Measurements from ENCODE around the gene CEL. TPM values are rescaled to one million over a fixed set of nuclear protein-coding genes. Genes with fewer than 3 reads are reported as not detected.
"Not testable (repeated sequence)": the region's sequence is repeated elsewhere in the genome, so short reads cannot be mapped to it uniquely, and the experiment has no call there.

Gene CEL
- total RNA-seq, 2 donors from 2014 or later: 1.7 to 3.3 TPM

- peaks cover 7% of the 10 kb centered on the region for H3K4me1 ChIP-seq (ENCODE audit: control insufficient read depth, insufficient read depth, low read length)
- H3K4me3 ChIP-seq (ENCODE audit: low read length): no peak overlapping the region
- Mint-ChIP-seq H3K4me1 (peaks cover 21% of the 10 kb centered on the region), H3K27ac (no peak overlapping the region), H3K9me3 (no peaks in the 10 kb centered on the region), H3K4me3 (peak overlapping the region; percentile 22), H3K36me3 (ENCODE audit: low read depth) (peaks cover 35% of the 10 kb centered on the region), H3K27me3 (ENCODE audit: insufficient read depth) (peaks cover 14% of the 10 kb centered on the region)
- no peak overlapping the region for H3K9ac ChIP-seq (ENCODE audit: extremely low read depth, low read length, poor library complexity, severe bottlenecking)
- TF ChIP-seq CTCF (conservative IDR thresholded peaks at IDR 0.05): no peak
- H3K36me3 ChIP-seq (ENCODE audit: control insufficient read depth, insufficient read depth, low read length): peaks cover 27% of the 10 kb centered on the region
- no peaks in the 10 kb centered on the region for H3K9me3 ChIP-seq (ENCODE audit: control insufficient read depth, low read length)
- DNase-seq: peak; percentile 65
- WGBS, 2 experiments (ENCODE audit: insufficient coverage in 1 of 2, insufficient read length in 1 of 2): 33 to 37% methylated on average over 3 to 7 of the region's 7 CpGs
- no peak overlapping the region for H3K27ac ChIP-seq (ENCODE audit: low read depth, low read length)
- H3K27me3 ChIP-seq (ENCODE audit: control insufficient read depth, insufficient read depth, low read length, poor library complexity, severe bottlenecking): no peaks in the 10 kb centered on the region
Observed at GRCh38 chr9:133059623-133060022, 2.2 kb upstream of the CEL start.

GRCh38 chr9:133060417-133060841 lies 1.4 kb upstream of the CEL start:
- Histone ChIP-seq H3K4me3 (ENCODE audit: low read length) (no peak overlapping the region), H3K27ac (ENCODE audit: low read depth, low read length) (no peak overlapping the region)
- WGBS, 2 experiments (ENCODE audit: insufficient coverage in 1 of 2, insufficient read length in 1 of 2): 4% methylated on average over 4 of the region's 6 CpGs; no CpG with 5 or more reads in 1 of the 2 experiments

GRCh38 chr9:133061019-133061763 lies 590 bp upstream of the CEL start:
- H3K4me1 ChIP-seq (ENCODE audit: control insufficient read depth, insufficient read depth, low read length); H3K9me3 Mint-ChIP-seq; H3K9me3 ChIP-seq (ENCODE audit: control insufficient read depth, low read length); H3K4me3 Mint-ChIP-seq; H3K27me3 ChIP-seq (ENCODE audit: control insufficient read depth, insufficient read depth, low read length, poor library complexity, severe bottlenecking); H3K9ac ChIP-seq (ENCODE audit: extremely low read depth, low read length, poor library complexity, severe bottlenecking); H3K4me3 ChIP-seq (ENCODE audit: low read length): not testable (repeated sequence)
- peak overlapping the region; percentile 61 for H3K27ac Mint-ChIP-seq
- 66 to 68% methylated on average over 11 to 14 of the region's 14 CpGs for WGBS, 2 experiments (ENCODE audit: insufficient coverage in 1 of 2, insufficient read length in 1 of 2)
- H3K36me3 Mint-ChIP-seq (ENCODE audit: low read depth): peaks cover 24% of the 10 kb centered on the region
- Histone ChIP-seq H3K27ac (ENCODE audit: low read depth, low read length) (peak overlapping the region; percentile 70), H3K36me3 (ENCODE audit: control insufficient read depth, insufficient read depth, low read length) (peaks cover 13% of the 10 kb centered on the region)
- peaks cover 14% of the 10 kb centered on the region for H3K27me3 Mint-ChIP-seq (ENCODE audit: insufficient read depth)
- peak; percentile 58 for DNase-seq
- H3K4me1 Mint-ChIP-seq: peaks cover 21% of the 10 kb centered on the region

More at GRCh38 chr9:133060417-133060841, 1.4 kb upstream of the CEL start:
- Histone ChIP-seq H3K9ac (ENCODE audit: extremely low read depth, low read length, poor library complexity, severe bottlenecking) (no peak overlapping the region), H3K27me3 (ENCODE audit: control insufficient read depth, insufficient read depth, low read length, poor library complexity, severe bottlenecking) (no peaks in the 10 kb centered on the region), H3K9me3 (ENCODE audit: control insufficient read depth, low read length) (no peaks in the 10 kb centered on the region), H3K4me1 (ENCODE audit: control insufficient read depth, insufficient read depth, low read length) (peaks cover 7% of the 10 kb centered on the region), H3K36me3 (ENCODE audit: control insufficient read depth, insufficient read depth, low read length) (peaks cover 19% of the 10 kb centered on the region)
- H3K27ac Mint-ChIP-seq: no peak overlapping the region
- no peaks in the 10 kb centered on the region for H3K9me3 Mint-ChIP-seq
- peak overlapping the region; percentile 22 for H3K4me3 Mint-ChIP-seq
- TF ChIP-seq CTCF (conservative IDR thresholded peaks at IDR 0.05): peak; percentile 32
- peak; percentile 88 for DNase-seq
- peaks cover 30% of the 10 kb centered on the region for H3K36me3 Mint-ChIP-seq (ENCODE audit: low read depth)
- H3K4me1 Mint-ChIP-seq: peaks cover 21% of the 10 kb centered on the region
- H3K27me3 Mint-ChIP-seq (ENCODE audit: insufficient read depth): peaks cover 14% of the 10 kb centered on the region

GRCh38 chr9:133062569-133062968 lies 788 bp downstream of the CEL start:
- H3K27me3 ChIP-seq (ENCODE audit: control insufficient read depth, insufficient read depth, low read length, poor library complexity, severe bottlenecking); H3K36me3 ChIP-seq (ENCODE audit: control insufficient read depth, insufficient read depth, low read length); H3K4me3 ChIP-seq (ENCODE audit: low read length); H3K9me3 Mint-ChIP-seq; H3K27ac Mint-ChIP-seq; H3K4me3 Mint-ChIP-seq; DNase-seq; H3K9me3 ChIP-seq (ENCODE audit: control insufficient read depth, low read length); H3K4me1 ChIP-seq (ENCODE audit: control insufficient read depth, insufficient read depth, low read length); H3K27ac ChIP-seq (ENCODE audit: low read depth, low read length); H3K9ac ChIP-seq (ENCODE audit: extremely low read depth, low read length, poor library complexity, severe bottlenecking): not testable (repeated sequence)
- WGBS, 2 experiments (ENCODE audit: insufficient coverage in 1 of 2, insufficient read length in 1 of 2): 75% methylated on average over 2 of the region's 8 CpGs; no CpG with 5 or more reads in 1 of the 2 experiments
- Mint-ChIP-seq H3K4me1 (peaks cover 21% of the 10 kb centered on the region), H3K36me3 (ENCODE audit: low read depth) (peaks cover 15% of the 10 kb centered on the region), H3K27me3 (ENCODE audit: insufficient read depth) (peaks cover 14% of the 10 kb centered on the region)
